ENCODE measurements around the gene CAAP1.

The CAAP1 gene

DNA sequence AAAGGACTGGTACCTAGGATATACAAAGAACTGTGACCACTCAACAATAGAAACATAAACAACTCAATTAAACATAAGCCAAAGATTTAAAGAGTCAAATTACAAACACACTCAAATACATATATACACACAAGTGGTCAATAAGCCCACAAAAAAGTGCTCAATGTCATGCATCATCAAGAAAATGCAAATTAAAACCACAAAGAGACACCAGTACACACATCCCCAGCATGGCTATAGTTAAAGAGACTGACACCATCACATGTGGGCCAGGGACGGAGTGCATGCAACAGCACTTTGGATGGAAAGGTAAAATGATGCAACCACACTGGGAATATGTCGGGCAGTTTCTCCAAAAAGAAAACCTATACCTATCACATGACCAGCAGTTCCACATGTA is 89.7 kb downstream of the CAAP1 start:
- H3K36me3 ChIP-seq (ENCODE audit: control insufficient read depth in 2 of 2, insufficient read depth in 1 of 2, low read length in 2 of 2), result no peaks in the 10 kb centered on the region
- no peak overlapping the region for H3K27ac ChIP-seq (ENCODE audit: extremely low read depth, low read depth, low read length)
- no peak for TF ChIP-seq ZNF785 (tag by site-specific recombination; IDR thresholded peaks at IDR 0.05)
- TF ChIP-seq, protein P1, sequence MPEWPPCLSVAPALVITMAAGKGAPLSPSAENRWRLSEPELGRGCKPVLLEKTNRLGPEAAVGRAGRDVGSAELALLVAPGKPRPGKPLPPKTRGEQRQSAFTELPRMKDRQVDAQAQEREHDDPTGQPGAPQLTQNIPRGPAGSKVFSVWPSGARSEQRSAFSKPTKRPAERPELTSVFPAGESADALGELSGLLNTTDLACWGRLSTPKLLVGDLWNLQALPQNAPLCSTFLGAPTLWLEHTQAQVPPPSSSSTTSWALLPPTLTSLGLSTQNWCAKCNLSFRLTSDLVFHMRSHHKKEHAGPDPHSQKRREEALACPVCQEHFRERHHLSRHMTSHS (tag by site-specific recombination; IDR thresholded peaks at IDR 0.05), result no peak
- TF ChIP-seq, protein P2, sequence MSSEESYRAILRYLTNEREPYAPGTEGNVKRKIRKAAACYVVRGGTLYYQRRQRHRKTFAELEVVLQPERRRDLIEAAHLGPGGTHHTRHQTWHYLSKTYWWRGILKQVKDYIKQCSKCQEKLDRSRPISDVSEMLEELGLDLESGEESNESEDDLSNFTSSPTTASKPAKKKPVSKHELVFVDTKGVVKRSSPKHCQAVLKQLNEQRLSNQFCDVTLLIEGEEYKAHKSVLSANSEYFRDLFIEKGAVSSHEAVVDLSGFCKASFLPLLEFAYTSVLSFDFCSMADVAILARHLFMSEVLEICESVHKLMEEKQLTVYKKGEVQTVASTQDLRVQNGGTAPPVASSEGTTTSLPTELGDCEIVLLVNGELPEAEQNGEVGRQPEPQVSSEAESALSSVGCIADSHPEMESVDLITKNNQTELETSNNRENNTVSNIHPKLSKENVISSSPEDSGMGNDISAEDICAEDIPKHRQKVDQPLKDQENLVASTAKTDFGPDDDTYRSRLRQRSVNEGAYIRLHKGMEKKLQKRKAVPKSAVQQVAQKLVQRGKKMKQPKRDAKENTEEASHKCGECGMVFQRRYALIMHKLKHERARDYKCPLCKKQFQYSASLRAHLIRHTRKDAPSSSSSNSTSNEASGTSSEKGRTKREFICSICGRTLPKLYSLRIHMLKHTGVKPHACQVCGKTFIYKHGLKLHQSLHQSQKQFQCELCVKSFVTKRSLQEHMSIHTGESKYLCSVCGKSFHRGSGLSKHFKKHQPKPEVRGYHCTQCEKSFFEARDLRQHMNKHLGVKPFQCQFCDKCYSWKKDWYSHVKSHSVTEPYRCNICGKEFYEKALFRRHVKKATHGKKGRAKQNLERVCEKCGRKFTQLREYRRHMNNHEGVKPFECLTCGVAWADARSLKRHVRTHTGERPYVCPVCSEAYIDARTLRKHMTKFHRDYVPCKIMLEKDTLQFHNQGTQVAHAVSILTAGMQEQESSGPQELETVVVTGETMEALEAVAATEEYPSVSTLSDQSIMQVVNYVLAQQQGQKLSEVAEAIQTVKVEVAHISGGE (tag by site-specific recombination; conservative IDR thresholded peaks at IDR 0.05; ENCODE audit: low read depth), result no peak
- no peak for TF ChIP-seq ZNF521 (tag by site-specific recombination; IDR thresholded peaks at IDR 0.05)
- TF ChIP-seq ZNF423 (tag by site-specific recombination; IDR thresholded peaks at IDR 0.05), result no peak
- no peak for TF ChIP-seq HOXC10 (CRISPR knock-in tag; IDR thresholded peaks at IDR 0.05)
- no peak for TF ChIP-seq SP7 (tag by site-specific recombination; IDR thresholded peaks at IDR 0.05)
- no peak for TF ChIP-seq MZF1 (tag by site-specific recombination; IDR thresholded peaks at IDR 0.05; ENCODE audit: borderline replicate concordance)
- no peak for TF ChIP-seq ZNF560 (tag by site-specific recombination; IDR thresholded peaks at IDR 0.05; ENCODE audit: borderline replicate concordance)
- TF ChIP-seq ZNF24 (tag by site-specific recombination; IDR thresholded peaks at IDR 0.05), result no peak
- no peak for TF ChIP-seq ZNF571 (tag by site-specific recombination; IDR thresholded peaks at IDR 0.05)
- no peak for TF ChIP-seq SP2 (tag by site-specific recombination; IDR thresholded peaks at IDR 0.05)
- no peak for TF ChIP-seq ZNF623 (tag by site-specific recombination; IDR thresholded peaks at IDR 0.05)
- no peak for TF ChIP-seq OVOL3 (tag by site-specific recombination; IDR thresholded peaks at IDR 0.05)
- TF ChIP-seq GFI1B (tag by site-specific recombination; IDR thresholded peaks at IDR 0.05), result no peak
- TF ChIP-seq ZNF37A (tag by site-specific recombination; IDR thresholded peaks at IDR 0.05), result no peak
- no peak for TF ChIP-seq ZNF596 (tag by site-specific recombination; IDR thresholded peaks at IDR 0.05)
- TF ChIP-seq ZNF350 (tag by site-specific recombination; IDR thresholded peaks at IDR 0.05), result no peak
- no peaks in the 10 kb centered on the region for H3K4me1 ChIP-seq (ENCODE audit: control insufficient read depth, insufficient read depth, low read length)
- ChIA-PET POLR2A (no interaction called here), CTCF (interaction anchor here (1.2 kb wide), 1 partner anchor 11 kb away, joined by 3 read pairs; no protein-coding TSS in a partner anchor)
- H3K4me3 ChIP-seq (ENCODE audit: low read depth, low read length), result no peak overlapping the region
- no peaks in the 10 kb centered on the region for H3K9me3 ChIP-seq (ENCODE audit: control insufficient read depth, insufficient read depth, low read depth, low read length)

DNA sequence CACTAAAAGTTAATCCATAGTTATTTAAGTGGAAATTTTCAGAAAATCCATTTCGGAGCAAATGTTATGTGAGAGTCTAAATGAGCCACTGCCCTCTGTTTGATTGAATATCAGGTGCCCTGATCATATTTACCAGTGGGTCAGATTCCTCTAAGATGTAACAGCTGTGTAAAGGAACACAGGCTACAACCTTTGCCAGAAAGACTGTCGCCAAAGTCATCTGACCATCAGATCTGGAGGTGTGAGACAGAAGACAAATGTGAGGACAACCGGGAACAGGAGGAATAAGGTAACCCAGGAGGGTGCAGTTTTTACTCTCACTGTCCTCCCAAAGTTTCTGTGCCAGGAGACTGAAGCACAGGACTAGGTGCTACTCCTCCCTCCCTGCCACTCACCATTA is 90.8 kb downstream of the CAAP1 start:
- no peaks in the 10 kb centered on the region for H3K36me3 ChIP-seq (ENCODE audit: control insufficient read depth in 2 of 2, insufficient read depth in 1 of 2, low read length in 2 of 2)
- H3K4me1 ChIP-seq (ENCODE audit: control insufficient read depth, insufficient read depth, low read length), result no peaks in the 10 kb centered on the region
- POLR2A ChIA-PET, result no interaction called here
- no peak overlapping the region for H3K27ac ChIP-seq (ENCODE audit: extremely low read depth, low read depth, low read length)
- H3K9me3 ChIP-seq (ENCODE audit: control insufficient read depth, insufficient read depth, low read depth, low read length), result no peaks in the 10 kb centered on the region
- CTCF ChIA-PET, result interaction anchor here (1.2 kb wide), 1 partner anchor 10 kb away, joined by 3 read pairs; no protein-coding TSS in a partner anchor
- H3K4me3 ChIP-seq (ENCODE audit: low read depth, low read length), result no peak overlapping the region
- TF ChIP-seq, protein P3, sequence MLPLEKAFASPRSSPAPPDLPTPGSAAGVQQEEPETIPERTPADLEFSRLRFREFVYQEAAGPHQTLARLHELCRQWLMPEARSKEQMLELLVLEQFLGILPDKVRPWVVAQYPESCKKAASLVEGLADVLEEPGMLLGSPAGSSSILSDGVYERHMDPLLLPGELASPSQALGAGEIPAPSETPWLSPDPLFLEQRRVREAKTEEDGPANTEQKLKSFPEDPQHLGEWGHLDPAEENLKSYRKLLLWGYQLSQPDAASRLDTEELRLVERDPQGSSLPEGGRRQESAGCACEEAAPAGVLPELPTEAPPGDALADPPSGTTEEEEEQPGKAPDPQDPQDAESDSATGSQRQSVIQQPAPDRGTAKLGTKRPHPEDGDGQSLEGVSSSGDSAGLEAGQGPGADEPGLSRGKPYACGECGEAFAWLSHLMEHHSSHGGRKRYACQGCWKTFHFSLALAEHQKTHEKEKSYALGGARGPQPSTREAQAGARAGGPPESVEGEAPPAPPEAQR (tag by site-specific recombination; IDR thresholded peaks at IDR 0.05), result no peak
- TF ChIP-seq, protein P4, sequence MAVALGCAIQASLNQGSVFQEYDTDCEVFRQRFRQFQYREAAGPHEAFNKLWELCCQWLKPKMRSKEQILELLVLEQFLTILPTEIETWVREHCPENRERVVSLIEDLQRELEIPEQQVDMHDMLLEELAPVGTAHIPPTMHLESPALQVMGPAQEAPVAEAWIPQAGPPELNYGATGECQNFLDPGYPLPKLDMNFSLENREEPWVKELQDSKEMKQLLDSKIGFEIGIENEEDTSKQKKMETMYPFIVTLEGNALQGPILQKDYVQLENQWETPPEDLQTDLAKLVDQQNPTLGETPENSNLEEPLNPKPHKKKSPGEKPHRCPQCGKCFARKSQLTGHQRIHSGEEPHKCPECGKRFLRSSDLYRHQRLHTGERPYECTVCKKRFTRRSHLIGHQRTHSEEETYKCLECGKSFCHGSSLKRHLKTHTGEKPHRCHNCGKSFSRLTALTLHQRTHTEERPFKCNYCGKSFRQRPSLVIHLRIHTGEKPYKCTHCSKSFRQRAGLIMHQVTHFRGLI (tag by site-specific recombination; IDR thresholded peaks at IDR 0.05), result no peak
- TF ChIP-seq ZNF223 (tag by site-specific recombination; IDR thresholded peaks at IDR 0.05) (no peak), ZNF501 (tag by site-specific recombination; IDR thresholded peaks at IDR 0.05) (no peak), ZNF747 (tag by site-specific recombination; IDR thresholded peaks at IDR 0.05) (no peak), SP7 (tag by site-specific recombination; IDR thresholded peaks at IDR 0.05) (no peak), MYNN (tag by site-specific recombination; IDR thresholded peaks at IDR 0.05; ENCODE audit: borderline replicate concordance) (no peak), ZNF157 (tag by site-specific recombination; IDR thresholded peaks at IDR 0.05) (no peak)
- TF ChIP-seq, protein P5, sequence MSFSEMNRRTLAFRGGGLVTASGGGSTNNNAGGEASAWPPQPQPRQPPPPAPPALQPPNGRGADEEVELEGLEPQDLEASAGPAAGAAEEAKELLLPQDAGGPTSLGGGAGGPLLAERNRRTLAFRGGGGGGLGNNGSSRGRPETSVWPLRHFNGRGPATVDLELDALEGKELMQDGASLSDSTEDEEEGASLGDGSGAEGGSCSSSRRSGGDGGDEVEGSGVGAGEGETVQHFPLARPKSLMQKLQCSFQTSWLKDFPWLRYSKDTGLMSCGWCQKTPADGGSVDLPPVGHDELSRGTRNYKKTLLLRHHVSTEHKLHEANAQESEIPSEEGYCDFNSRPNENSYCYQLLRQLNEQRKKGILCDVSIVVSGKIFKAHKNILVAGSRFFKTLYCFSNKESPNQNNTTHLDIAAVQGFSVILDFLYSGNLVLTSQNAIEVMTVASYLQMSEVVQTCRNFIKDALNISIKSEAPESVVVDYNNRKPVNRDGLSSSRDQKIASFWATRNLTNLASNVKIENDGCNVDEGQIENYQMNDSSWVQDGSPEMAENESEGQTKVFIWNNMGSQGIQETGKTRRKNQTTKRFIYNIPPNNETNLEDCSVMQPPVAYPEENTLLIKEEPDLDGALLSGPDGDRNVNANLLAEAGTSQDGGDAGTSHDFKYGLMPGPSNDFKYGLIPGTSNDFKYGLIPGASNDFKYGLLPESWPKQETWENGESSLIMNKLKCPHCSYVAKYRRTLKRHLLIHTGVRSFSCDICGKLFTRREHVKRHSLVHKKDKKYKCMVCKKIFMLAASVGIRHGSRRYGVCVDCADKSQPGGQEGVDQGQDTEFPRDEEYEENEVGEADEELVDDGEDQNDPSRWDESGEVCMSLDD (tag by site-specific recombination; IDR thresholded peaks at IDR 0.05), result no peak

All from HEK293 (cell line).